Activated CD4-positive, alpha-beta T cell treated with anti-CD3 and anti-CD28 coated beads, Interleukin-2, Interleukin-4, amounts not matched to agents 100 ng/mL and 50 ng/mL, durations not matched to agents 16 hours and 8 hours (primary cell): ENCODE measurements around the gene TBC1D2.
A peak's percentile ranks its signal among the peaks of the same experiment; 100 is the strongest.

ENCODE experiments used
- DNase-seq: peaks from one replicate; pipeline ENCODE4 v3.0.0-alpha.2; 2020; ENCODE audit warnings: low spot score

Gene TBC1D2

DNA sequence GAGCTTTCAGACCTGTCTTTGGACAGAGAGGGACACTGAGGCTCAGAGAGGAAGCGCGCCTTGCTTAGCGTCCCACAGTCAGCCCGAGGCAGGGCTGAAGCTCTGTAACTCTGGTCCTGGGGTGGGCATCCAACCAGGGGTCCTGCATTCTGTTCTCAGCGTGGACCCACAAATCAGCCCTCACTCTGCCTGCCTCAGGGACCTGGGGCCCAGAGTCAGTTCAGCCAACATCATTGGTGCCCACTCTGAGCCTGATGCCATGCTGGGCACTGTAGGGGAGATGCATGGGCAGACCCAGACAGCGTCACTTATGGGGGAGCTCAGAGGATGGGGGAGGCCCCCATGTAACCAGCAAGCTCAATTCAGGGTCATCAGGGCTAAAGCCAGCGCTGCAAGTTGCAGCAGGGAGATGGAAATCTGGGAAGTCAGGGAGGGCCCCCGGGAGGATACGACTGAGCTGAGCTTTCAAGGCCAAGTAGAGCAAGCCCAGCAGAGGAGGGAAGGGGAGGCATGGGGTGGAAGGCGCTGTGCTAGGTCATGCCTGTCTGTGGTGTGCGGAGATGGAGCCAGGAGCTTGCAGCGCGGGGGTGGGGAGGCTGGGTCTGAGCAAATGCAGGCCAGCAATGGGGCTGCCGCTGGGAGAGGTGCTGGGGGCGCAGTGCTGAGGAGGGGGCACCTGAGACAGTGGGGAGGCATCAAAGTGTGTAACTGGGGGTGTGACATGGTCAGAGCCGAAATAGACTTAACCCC lies 84.1 kb downstream of the TBC1D2 start:
- no peak for DNase-seq

DNA sequence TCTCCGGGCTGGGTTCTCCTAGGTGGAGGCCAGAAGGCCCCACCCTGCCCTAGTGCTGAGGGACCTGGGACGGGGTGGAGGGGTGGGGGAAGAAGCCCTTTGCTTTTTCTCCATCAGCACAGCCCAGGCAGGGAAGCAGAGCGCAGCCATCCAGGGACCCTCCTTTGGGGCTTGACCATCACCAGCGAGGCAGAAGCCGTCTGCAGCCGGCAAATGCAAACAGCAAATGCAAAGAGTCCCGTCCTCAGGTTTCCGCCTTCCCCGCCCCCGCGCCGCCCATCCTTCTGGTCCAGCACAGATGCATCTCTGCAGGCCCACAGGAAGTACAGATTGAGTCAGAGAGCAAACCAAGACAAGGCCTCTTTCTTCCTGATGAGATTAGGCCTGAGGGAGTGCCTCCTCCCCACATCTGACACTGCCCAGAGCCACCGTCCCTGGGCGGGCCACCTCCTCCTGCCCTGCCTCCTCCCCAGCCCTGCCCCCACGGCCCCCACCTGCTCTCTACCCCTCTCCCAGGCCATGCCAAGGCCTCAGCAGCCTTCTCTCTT lies 86.4 kb downstream of the TBC1D2 start:
- DNase-seq: peak; percentile 75

DNA sequence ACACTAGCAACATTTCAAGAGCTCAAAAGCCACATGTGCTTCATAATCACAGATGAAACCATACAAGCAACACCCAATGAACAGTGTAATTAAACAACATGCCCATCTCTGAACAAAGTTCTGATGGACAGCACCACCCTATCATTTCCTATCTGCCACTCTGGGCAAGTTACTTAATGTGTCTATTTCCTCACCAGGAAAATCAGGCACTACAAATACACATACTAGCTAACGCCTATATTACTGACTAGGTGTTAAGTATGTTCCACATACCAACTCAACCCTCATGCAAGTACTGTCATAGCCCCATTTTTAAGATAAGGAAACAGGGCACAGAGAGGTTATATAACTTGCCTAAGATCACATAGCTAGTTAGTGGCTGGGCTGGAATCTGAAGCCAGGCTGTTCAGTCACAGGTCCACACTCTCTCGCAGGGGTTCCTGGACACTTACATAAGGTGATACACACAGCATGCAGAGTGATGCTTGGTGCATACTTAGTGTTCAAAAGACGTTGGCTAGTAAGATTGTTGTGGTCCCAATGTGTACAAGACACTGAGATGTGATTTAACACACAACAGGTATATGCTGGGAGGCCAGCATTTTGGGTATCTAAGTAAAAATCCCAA lies 87.2 kb downstream of the TBC1D2 start:
- no peak for DNase-seq

DNA sequence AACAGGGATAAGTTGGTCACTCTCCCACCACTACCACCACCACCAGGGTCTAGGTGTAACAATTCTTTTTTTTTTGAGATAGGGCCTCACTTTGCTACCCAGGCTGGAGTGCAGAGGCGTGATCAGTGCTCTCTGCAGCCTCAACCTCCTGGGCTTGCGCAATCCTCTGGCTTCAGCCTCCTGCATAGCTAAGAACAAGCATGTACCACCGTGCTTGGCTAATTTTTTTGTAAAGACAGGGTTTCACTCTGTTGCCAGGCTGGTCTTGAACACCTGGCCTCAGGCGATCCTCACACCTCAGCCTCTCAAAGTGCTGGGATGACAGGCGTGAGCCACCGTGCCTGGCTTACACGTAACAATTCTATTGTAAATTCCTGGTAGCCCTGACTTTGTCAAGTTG lies 90.5 kb downstream of the TBC1D2 start:
- DNase-seq: no peak

DNA sequence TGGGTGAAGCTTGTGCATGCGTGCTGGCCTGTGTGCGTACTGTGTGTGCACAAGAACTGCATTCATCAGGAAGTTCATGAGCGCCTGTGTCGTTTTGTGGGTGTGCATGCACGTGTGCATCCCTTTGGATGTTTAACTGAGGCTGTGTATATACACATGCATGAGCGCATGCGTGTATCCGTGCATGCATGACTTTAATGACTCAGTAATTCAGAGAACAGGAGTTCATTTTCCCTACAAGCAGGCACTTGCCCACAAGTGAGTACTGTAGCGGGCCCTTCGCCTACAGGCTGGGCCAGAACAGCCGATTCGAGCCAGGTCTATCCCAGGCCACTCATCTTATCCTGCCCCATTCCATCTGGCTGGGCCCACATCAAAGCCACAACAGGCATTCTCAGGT lies 92.8 kb downstream of the TBC1D2 start:
- DNase-seq: no peak

DNA sequence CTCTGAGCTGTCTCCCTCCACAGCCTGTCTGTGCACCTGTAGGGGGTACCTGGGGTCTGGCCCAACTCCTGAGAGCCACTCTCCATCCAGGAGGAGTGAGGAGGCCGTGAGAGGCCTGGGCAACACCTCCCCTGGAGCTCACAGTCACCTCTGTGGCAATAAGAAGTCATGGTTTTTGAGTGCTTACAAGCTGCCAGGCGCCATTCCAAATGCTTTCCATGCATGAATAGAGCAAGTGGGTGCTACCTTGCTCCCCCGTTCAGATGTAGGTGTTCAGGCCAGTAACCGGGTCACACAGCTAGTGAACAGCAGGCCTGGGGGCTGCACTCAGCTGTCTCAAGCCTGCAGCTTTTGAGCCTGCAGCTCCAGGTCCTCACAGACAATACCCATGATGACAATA lies 93.6 kb downstream of the TBC1D2 start:
- DNase-seq: no peak

DNA sequence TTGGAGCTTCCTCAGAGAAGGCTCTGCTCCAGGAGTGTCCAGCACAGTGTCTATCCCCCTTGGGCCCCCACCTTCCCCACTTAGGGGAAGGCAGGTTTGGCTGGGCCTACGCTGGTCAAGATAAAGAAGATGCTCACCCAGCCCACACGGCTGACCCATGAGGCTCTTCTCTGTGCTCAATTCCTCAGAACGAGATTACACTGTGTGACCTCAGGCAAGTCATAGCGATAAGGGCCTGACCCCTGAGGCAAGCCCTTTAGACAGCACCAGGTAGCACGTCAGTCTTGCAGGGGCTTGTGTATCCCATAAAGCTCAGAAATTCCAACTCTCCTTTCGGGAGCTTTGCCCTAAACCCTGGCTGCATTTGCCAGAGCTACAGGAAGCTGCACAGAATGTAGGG lies 95.7 kb downstream of the TBC1D2 start:
- no peak for DNase-seq

DNA sequence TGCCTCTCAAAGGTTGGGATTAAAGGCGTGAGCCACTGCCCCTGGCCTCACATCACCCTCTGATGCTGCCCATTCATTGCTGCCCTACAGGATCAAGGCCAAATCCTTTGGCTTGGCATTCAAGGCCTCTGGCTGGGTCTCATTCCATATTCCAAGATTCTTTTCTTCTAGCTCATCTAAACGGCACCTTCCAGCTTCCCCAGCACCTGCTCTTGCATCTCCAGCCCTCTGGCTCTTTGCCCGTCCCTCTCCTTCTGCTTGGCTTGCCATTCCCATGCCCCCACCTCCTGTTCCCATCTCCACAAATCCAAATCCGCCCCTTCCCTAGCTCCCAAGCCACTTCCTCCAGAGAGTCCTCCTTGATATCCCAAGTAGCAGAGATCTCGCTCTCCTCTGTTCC lies 96.1 kb downstream of the TBC1D2 start:
- no peak for DNase-seq

DNA sequence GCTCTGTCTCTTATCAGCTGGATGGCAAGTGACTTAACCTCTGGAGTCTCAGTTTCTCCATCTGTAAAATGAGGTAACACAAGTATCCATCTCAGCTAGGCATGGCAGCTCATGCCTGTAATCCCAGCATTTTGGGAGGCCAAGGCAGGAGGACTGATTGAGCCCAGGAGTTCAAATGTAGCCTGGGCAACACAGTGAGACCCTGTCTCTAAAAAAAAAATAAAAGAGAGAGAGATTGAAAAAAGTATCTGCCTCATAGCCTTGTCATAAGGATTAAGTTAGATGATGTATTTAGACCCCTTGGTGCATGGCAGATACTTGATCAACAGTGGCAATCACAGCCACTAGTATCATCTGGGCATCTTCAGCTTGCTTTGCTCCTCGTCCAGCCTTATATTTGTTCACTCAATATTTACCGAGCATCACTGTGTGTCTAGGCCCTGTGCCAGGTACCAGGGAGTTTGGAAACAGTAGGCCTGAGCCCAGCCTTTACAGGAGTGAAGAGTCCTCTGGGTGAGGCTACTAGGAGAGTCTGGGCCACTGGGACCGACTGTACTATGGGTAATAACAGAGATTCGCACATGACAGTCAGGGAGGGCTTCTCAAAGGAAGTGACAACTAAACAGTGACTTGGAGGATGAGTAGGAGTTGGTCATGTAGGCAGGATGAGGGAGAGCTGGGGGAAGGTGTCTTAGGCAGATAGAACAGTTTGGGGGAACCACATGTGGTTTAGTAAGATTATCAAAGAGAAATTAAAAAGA lies 97.2 kb downstream of the TBC1D2 start:
- peak; percentile 22 for DNase-seq

DNA sequence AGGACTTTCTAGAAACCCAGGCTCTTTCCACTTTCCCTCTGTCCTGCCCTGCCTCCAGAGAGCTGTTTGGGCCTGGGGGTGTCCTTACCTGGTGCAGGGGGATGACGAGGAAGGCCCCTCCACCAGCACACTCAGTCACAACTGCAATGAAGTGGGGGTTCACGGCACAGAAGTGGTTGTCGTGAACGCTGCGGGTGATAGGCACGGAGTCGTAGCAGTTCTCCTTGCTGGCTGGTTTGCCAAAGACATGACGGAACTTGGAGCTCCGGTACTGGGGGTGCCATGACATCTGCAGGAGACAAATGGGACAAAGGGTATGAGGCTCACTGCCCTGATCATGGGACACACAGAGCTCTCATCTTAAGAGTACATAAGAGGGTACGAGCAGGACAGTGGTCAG lies 98.1 kb downstream of the TBC1D2 start:
- DNase-seq: no peak

DNA sequence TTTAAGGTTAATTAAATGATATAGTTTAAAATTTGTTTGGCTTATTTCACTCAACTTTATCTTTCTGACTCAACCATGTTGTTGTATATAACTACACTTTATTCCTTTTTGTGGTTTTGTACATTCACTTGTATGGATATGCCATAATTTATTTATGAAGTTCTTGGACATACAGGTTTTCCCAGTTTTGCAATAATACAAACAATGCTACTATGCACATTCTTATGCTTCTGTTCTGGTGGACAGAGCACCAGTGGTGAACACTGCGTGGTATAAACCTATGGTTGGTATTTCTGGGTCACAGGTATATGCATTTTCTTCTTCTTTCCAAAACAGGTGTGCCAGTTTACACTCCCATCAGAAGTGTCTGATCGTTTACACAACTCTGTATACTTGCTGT lies 100.8 kb downstream of the TBC1D2 start:
- no peak for DNase-seq

DNA sequence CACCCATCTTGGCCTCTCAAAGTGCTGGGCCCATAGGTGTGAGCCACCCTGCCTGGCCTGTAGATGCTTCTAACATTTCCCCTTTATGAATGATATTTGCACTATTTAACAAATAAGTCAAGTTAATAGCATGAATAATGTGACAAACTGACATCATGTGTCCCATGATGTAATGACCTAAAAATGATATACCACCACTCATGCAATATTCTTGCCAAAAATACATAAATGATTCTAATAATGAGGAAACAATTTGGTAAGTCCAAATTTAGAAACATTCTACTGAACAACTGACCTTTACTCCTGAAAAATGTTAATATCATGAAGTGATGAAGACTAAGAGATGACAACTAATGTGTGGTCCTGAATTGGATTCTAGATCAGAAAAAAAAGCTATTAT lies 102.9 kb downstream of the TBC1D2 start:
- DNase-seq: no peak

DNA sequence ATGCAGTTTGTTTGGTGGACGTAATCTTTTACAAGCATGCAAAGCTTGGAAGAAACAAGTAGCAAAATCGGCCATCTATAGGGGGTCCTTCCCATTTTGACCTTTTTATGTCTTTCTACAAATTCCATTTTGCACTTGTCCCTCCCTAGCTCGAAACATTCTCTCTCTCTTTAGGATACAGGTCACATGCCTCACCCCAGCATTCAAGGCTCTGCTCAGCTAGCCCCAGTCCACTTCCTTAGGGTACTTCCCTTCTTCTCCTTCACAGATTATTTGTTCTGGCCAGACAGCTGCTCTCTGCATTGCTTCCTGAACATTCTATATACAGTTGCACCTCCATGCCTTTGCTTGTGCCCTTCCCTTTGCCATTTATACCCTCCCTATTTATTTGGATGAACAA lies 104.7 kb downstream of the TBC1D2 start:
- DNase-seq: no peak

DNA sequence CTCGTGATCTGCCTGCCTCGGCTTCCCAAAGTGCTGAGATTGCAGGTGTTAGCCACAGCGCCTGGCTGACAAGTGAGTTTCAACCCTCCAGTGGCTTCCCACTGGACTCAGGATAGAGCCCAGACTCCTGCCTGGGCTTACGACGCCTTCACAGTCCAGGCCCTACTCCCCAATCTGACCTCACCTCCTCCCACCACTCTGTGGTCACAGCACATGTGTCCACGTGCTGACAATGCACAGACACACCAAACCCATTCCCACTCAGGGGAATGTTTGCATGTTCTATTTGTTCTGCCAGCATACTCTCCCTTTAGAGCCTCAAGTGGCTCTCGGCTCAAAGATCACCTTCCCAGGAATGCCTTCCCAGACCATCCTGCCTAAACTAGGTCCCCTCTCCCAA lies 105.3 kb downstream of the TBC1D2 start:
- DNase-seq: no peak

DNA sequence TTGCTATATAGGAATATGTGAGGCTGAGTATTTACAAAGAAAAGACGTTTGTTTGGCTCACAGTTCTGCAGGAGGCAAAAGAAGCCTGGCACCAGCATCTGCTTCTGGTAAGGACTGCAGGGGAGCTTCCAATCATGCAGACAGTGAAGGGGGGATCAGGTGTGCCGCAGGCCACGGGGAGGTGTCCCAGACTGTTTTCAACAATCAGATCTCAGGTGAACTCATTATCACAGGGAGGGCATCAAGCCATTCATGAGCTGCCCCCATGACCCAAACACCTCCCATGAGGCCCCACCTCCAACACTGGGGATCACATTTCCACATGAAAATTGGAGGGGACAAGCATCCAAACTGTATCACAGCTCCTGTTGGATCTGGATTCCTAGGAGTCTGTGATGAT lies 106.0 kb downstream of the TBC1D2 start:
- no peak for DNase-seq
